HG03469 (cell line): ENCODE results near the gene FAM117A.
"Not testable (repeated sequence)": the region's sequence is repeated elsewhere in the genome, so short reads cannot be mapped to it uniquely, and the experiment has no call there.

Experiments
- ATAC-seq: cut with Tn5 transposase; IDR thresholded peaks from one replicate; pipeline ENCODE4 v1.9.1; 2021; ENCODE audit warnings: mild to moderate bottlenecking, moderate library complexity, moderate number of reproducible peaks; ENCODE audit not compliant: unreplicated experiment

Gene FAM117A

DNA sequence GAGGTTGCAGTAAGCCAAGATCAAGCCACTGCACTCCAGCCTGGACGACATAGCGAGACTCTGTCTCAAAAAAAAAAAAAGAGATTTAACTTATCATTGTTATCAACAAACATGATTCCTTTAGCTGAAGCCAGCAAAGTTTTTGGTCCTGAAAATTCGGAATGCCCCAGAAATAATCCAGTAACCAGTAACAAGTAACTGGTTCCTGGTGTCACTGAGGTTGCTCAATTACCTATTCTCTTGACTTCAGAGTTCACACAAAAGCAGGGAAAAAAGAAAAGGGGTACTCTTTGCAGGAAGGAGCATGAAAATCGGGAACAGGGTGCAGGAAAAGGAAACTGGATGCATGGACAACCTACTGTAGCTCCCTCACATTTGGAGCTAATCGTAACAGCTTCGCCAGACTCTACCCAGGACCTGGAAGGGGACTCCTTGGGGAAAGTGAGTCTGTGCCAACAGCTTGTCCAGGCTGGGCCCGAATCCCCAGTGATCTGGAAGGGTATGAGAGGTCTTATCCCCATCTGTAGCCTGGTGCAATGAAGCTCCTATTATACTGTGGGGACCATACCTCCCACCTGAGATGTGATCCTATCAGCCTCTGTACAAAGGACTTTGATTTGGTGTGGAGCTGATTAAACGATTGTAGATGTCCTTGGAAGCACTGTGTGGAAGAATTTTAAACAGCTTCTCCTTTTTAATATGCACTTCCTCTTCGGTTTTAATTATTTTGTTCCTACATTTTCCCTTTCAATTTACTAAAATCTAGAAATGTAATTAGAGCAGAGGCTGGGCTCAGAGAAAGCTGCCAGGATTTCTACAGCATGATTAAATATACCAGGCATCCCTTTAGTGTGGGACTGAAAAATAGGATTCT, 82.6 kb downstream of the FAM117A start:
- ATAC-seq = no peak

DNA sequence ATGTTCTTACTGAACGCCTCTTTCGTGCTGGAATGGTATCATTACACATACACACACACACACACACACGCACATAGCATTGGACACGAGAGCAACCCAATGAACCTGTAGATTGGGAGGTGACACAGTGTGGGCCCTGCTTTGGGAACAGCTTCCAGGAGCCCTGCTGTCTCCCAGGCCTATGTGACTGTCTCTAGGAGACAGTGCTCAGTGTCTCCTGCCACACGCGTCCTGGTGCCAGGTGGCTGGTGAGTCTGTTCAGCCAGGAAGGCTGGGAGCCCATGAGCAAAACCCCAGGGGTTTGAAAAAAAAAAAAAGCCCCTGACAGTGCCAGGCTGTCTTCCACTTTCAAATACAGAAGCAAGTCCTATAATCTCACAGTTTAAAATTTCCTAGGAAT, 83.6 kb downstream of the FAM117A start:
- no peak for ATAC-seq

DNA sequence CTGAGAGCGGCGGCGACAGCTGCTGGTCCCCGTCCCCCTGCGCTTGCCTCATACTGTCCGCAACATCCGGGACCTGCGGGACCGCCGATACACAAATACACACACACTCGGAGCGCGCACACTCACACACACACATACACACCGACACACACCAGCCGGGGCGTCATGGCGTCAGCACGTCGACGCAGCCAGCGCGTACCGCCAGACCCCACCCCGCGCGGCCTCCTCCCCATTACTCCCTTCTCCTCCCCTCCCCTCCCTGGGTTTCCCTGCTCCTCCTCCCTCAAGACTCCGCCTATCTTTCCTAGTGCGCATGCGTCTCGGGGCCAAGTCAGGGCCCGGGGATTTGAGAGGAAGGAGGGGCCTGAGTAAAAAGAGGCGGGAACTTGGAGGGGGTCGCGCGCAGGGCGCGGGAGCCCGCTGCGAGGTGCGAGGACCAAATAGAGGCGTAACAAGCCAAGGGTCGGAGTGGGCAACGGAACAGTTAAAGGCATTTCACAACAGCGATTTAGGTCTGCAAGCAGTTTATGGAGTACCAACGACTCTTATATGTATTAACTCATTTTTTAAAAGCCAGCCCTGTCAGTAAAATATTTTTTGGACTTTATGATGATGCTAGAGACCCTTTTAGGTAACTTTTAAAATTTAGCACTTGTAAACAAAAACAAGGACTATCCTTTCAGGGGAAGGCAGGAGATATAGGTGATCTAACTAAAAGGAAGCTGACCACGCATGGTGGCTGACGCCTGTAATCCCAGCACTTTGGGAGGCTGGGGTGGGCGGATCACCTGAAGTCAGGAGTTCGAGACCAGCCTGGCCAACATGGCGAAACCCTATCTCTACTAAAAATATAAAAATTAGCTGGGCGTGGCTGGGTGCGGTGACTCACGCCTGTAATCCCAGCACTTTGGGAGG, 85.7 kb downstream of the FAM117A start, which contains the start of gene SPOP:
Gene SPOP (minus strand): TSS at position 165 of the 915 bp plus-strand sequence. CDS start 55,287 bp downstream, outside the sequence.
- ATAC-seq = peak; percentile 33

DNA sequence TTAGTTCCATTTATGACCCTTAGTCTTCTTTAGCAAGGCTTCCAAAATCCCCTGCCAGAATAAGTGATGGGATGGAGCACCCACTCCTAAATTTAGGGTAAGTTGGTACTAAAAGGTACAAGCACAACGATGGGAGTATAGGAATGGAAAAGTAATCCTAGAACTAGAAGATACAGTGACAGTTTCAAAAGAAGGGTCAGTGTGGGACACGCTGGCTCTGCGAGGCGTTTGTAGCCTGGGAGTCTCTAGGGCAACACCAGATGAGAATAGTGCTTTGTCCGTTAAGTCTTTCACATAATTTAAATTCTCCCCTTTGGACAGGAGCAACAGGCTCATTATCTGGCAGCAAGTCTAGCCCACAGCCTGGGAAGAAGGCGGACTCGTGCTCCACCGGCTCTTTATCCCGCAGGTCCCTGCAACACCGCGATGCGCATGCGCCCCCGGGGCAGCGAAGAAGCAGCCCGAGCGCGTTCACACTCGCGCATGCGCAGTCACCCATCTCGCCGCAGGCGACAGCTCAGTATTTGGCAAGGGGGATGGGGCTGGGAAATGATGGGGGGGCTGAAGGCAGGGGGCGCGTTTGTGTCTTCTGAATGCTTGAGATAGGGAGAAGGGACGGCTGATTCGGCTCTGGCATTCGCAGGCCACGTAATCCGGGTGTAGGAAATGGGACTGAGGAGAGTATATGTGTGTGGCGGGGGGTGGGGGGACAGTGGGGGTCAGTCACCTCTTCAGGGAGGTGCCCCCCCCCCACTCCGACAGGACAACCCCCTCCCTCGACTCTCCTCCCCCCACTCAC, 86.6 kb downstream of the FAM117A start:
- ATAC-seq = peak; percentile 36

DNA sequence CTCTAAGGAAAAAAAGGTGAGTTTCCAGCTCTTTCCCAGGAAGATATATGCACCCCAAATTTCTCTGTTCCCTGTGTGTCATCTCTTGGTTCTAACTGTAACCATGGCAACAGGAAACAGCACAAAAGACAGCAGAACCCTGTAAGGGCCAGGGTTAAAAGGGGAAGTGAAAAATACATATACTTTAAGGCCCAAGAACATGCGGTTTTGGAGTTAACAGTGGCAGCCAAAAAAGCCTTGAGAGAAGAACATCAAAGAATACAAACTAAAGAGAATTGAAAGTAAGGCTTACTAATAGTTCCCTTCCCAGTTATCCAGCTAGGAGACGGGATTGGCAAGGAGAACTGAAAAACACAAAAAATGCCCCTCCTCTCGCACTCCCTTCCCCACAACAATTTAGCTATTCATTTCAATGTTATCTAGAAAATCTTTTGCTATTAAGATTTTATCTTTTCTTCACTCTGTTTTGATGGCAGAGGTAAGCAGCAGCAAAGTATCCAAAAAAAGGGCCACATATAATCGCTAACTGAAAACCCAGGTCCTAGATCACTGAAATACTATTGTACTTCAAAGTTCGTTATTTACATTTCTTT, 87.6 kb downstream of the FAM117A start:
- ATAC-seq = peak; percentile 56

DNA sequence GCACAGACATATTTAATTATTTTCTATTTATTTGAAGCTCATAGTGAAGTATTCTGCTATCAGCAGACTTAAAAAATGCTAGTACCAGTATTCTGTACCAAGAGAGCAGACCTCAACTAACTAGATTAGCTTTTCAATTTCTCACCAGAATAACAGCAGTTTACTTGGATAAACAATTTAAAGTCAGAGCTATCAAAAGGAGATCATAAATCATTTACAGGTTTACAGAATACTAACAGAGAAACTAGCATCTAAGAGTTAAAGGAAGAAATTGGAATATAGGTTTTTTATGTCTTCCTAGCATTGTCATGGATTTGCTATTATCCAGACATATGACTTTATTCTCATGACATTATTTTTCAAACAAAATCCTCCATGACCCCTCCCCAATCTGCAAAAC, 89.4 kb downstream of the FAM117A start:
- no peak for ATAC-seq

DNA sequence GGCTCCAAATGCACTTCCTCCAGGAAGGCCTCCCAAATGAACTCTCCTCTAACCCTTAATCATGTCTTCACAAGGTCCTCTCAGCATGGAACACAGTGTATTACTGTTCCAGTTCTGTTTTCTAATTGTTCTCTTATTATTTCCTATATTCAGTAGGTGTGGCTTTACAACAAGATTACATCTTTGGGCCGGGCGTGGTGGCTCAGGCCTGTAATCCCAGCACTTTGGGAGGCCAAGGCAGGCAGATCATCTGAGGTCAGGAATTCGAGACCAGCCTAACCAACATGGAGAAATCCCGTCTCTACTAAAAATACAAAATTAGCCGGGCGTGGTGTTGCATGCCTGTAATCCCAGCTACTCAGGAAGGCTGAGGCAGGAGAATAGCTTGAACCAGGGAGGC, 90.3 kb downstream of the FAM117A start:
- ATAC-seq = not testable (repeated sequence)

DNA sequence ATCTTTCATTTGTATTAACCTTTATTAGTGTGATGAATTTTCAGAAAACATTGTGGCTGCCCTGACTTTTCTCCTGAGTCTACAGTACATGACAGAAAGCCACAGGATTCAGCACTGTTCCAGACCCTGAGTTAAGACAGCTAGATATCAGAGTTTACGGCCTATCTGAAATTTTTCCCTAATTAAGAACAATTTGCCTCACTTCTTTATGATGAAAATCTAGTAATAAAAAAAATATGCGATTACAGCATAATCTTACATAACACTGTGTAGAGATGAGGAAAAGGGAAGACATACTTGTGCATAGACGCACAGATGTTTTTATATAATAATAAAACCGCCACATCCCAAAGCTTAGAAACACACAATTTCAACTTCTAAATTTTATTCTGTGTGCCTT, 93.3 kb downstream of the FAM117A start:
- no peak for ATAC-seq

DNA sequence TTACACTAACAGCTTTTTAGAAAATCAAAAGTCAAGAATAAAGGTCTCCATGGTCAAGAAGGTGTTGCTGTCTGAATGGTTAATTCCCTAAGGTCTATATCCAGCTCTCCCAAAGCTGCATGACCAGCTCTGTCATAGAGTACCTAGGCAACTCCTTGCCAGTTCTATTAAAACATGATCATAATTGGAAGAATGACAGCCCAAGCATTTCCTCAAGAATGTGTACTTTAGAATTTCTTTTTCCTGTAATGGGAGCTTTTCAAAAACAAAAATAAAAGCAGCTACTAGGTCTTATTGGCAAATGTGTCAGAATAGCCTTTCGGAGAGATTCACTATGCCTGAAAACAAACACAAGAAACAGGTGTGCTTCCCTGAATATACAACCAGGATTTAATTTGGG, 93.9 kb downstream of the FAM117A start:
- ATAC-seq = no peak

DNA sequence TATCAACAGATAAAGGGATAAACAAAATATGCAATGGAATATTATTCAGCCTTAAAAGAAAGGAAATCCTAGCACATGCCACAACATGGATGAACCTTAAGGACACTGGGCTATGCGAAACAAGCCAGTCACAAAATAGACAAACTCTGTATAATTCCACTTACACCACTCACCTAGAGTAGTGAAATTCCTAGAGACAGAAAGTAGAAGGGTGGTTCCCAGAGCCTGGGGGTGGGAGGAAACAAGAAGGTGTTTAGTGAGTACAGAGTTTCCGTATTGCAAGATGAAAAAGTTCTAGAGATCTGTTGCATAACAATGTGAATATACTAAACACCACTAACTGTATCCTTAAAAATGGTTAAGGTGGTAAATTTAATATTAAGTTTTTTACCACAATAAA, 96.1 kb downstream of the FAM117A start:
- no peak for ATAC-seq

DNA sequence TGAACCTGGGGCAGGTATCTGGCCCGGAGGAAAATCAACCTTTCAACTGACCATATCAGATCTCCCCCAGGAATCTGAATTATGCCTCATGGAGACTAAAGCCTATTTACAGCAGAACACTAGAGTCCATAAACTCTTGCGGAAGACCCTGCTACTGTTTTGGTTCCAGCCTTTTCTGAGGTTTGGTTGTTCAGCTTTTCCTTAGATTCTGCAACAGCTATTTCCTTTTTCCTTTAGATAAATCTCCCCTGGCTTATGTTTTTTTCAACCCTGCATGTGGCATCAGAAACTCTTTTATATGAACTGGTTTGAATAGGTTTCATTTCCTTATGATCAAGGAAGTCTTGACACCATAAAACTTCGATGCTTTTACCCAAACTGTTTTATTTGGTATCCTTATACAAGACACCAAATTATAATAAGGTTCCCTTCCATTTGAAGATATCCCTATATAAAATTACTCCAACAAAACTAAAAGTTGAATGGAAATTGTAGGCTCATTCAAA, 99.2 kb downstream of the FAM117A start:
- ATAC-seq = no peak
